NK-92 treated with Interleukin-12 subunit alpha and Interleukin-12 subunit beta, amount 100 ng/mL, for 24 hours (cell line): ENCODE results near the gene TP53I13.

Experiments
- DNase-seq: peaks from one replicate; lab custom pipeline; 2025; lab: John Stamatoyannopoulos, UW

Gene TP53I13

DNA sequence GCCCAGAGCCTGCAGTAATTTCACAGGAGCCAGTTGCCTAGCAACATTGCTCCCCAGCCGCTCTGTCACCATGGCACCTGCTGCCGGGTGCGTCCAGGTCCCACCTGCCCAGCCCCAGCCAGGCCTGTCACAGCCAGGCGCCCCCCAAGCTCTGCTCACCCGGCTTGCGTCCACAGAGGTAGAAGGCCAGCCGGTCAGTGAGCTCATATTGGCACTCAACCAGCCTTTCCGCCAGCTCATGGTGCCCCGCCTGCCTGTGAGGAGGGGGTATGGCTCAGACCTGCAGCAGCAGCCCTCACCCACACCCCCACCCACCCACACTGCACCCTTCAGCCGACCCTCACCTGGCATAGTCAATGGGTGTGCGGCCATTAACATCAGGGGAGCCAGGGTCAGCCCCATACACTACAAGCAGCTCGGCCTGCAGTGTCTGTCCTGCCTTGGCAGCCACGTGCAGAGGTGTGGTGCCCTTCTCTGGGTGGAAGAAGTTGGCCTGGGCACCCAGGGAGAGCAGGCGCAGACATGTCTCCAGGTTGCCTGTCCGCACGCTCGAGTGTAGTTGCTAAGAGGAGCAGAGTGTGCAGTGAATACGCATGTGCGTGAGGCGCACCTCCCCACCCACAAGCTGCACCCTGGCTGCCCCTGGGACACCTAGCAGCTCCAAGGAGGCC lies 13.2 kb downstream of the TP53I13 start:
- no peak for DNase-seq

DNA sequence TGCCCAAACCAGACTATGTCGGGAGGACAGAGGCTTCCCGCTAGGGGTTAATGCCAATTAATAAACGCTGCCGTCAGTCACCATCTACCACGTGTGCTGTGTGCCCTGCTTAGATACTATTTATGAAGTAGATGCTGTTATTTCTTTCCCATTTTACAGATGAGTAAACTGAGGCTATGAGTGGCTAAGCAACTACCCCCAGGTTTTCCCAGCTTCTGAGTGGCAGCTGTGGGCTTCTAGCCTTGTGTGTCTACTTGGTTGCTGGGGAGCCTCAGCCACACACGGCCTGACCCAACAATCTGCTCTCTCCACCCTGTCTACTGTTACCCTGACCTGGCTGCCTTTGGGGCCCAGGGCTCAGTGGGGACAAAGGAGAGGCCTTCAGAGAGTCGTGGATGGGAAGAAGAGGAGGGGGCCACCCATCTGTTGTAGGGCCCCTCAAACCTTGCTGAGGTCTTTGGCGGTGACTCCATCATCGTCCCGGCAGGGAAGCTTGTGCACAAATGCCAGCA lies 13.8 kb downstream of the TP53I13 start:
- DNase-seq, result no peak

GRCh38 chr17:29582772-29583171 lies 14.3 kb downstream of the TP53I13 start:
- DNase-seq, result no peak

- no peak for DNase-seq
Measured at GRCh38 chr17:29583324-29584248, 15.1 kb downstream of the TP53I13 start.

GRCh38 chr17:29584452-29585079 lies 16.1 kb downstream of the TP53I13 start:
- no peak for DNase-seq

- DNase-seq, result no peak
Measured at GRCh38 chr17:29585080-29585751, 16.7 kb downstream of the TP53I13 start.

DNA sequence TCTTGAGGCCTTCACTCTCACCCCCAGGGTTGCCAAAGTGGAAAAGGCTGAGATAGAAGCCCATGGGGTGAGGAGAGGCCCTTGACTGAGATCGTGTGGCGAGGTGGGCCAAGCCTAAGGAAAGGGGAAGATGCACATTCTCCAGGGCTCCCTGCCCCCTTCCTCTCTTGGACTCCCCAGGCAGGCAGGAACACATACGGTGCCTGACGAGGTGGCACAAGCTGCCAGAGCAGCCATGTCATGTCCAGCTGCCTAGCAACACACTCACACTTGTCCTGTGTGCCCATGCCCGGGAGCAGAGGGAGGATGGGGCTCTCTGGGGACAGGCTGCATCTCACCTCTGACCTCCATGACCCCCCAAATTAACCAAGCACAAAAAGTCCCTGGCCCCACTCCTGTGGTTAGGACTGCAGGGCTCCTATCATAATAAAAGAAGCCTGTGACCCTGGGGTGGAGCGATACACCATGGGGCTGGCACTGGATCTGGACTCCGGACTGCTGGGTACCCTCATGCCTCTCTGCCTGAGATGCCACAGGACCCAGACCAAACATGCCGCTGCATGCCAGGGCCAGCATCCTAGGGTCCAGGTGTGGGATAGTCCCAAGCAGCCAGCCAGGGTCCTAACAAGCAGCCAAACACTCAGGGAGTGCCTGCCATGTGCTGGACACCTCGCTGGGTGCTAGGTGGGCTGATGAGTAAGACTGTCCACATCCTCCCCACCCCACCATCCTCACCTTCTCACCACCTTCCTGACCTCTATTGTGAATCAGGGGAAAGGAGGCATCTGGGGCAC lies 18.4 kb downstream of the TP53I13 start:
- DNase-seq, result peak; percentile 26

- no peak for DNase-seq
Measured at GRCh38 chr17:29587591-29587990, 19.1 kb downstream of the TP53I13 start.

DNA sequence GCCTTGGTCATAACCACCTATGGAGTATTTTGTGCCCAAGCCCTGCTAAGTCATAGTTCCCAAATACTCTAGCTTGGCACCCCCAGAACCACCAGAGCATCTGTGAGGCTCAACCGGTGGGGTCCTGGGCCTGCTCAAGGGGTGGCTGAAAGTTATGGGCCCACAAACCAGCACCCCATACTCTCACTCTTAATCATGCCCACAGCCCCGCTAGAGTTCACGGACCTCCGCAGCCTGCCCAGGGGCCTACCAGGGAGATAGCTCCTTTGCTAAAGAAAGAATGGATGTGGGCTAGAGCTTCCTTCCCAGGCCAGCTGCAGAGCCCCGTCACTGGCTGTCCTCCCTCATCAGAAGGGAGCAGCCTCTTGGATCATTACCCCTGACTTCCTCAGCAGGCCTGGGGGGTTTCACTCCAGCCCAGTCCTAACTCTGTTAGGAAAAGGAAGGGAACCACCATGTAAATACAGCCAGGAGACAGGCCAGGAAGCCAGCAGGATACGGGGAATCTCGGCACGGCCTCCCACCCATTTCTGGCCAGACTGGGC lies 19.6 kb downstream of the TP53I13 start:
- DNase-seq, result no peak

DNA sequence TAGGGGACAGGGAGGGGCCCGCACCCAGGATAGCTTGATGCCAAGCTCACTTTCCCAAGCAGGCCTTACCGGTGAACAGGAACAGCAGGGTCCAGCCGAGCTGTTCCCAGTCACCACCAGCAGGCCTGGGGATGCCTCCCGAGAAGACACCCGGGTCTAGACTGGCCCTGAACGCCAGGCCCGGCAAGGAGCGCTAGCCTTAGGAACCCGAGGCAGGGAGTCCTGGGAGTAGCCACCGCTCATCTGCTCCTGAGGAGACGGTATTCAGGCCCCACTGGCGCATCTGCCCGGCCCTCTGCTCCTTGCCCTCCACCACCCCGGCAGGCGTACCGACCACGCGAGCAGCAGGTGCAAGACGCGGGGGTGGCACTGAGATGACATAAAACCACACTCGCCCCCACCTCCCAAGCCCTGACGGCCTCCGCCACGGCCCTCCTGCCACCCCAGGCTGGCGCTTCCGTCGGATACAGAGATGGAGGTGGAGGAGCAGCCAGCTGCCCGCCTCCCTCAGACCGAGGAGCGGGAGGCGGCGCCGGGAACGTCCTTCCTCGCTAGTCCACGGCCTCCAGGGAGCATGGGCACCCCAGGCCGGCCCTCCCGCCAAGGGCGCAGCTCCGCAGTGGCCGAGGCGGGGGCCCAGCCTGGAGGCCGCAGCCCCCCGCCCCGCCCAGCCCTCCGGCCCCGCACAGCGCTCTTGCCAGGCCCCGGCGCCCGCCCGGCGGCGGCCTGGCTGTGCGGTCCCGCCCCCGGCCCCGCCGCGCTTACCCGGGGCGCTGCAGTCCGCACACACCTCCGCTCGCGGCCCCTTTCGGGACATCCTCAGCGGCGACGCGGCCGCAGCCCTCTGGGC lies 20.3 kb downstream of the TP53I13 start:
- DNase-seq, result peak; percentile 56

GRCh38 chr17:29589524-29590410 lies 21.3 kb downstream of the TP53I13 start, which contains the start of gene GIT1:
Gene GIT1 (minus strand): TSS chr17:29589648. CDS start chr17:29589378, 270 bp downstream.
- peak; percentile 72 for DNase-seq

DNA sequence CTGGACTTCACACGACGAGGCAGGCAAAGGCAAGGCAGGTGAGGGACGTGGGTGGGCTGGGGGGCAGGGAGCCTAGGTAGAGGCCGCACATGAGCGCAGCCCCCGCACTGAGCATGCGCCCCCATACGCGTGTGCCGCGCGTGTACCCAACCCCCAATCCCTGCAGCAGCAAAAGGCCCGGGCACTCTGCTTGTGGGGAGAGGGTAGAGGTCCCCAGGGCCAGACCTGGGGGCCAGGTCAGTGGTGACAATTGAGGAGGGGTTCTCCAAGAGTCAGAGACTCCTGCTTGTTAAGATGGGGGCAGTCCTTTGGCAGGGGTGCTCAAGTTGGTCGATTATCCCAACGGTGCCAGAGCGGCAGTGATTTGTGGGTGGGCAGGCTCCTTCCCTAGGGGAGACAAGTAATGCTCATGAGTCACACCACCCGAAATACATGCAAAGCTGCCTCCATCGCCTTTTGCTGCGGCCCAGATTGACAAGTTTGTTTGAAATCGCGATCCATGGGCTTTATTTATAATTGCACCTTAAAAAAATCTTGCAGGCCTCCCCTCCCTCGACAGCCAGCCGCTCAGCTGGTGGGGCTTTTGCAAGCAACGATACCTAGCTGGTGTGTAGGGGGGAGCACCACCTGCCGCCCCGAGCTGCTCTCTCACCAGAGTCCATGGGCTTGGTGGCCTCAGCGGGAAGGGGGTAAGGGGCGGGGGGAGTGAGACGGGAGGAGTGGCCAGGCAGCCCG lies 22.1 kb downstream of the TP53I13 start:
- no peak for DNase-seq

GRCh38 chr17:29591146-29591736 lies 22.7 kb downstream of the TP53I13 start:
- DNase-seq, result no peak

GRCh38 chr17:29591737-29592608 lies 23.5 kb downstream of the TP53I13 start:
- DNase-seq, result peak; percentile 70

- peak; percentile 38 for DNase-seq
Measured at GRCh38 chr17:29592850-29593551, 24.5 kb downstream of the TP53I13 start, which contains the start of gene ANKRD13B. Gene ANKRD13B (plus strand): TSS chr17:29593132. CDS start chr17:29593622, 490 bp downstream.
